ENCODE data around the gene SNX4.

The SNX4 gene

DNA sequence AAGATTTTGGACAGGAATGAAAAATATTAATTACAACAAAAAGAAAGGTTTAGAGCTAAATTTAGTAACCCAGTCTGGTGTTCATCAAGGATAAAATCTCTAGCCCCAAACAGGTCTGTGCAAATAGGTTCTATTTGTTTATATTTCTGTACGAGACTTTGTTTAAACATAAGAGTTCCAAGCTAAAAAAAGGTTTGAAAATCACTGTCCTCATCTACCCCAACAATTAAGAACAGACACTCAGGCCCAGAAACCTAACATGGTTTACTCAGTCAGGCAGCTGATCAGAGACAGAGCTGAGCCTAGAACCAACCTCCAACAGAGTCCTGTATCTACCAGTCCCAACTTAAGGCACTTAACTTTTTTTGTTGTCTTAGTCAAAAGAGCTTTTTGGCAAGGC lies 49.3 kb downstream of the SNX4 start:
- Histone ChIP-seq H3K79me2 (ENCODE audit: low read length) (no peaks in the 10 kb centered on the region), H3K9ac (ENCODE audit: low read length) (no peak overlapping the region), H3K36me3 (replicated peaks; ENCODE audit: insufficient read depth, low read length) (no peaks in the 10 kb centered on the region; the same call in 1 of the 2 replicates), H3K9me2 (replicated peaks; ENCODE audit: insufficient read depth, low read length) (no peaks in the 10 kb centered on the region), H3F3A (ENCODE audit: insufficient read depth, low read length) (no peaks in the 10 kb centered on the region), H3K4me1 (ENCODE audit: low read length) (no peaks in the 10 kb centered on the region), H3K4me3 (ENCODE audit: low read length) (no peak overlapping the region), H3K27ac (ENCODE audit: low read length) (no peak overlapping the region), H2AFZ (ENCODE audit: low read length) (no peak overlapping the region), H3K9me3 (replicated peaks; ENCODE audit: insufficient read depth, low read length) (no peaks in the 10 kb centered on the region), H4K20me1 (ENCODE audit: insufficient read depth, low read length) (no peaks in the 10 kb centered on the region), H3K4me2 (ENCODE audit: low read depth, low read length) (no peak overlapping the region), H3K27me3 (replicated peaks; ENCODE audit: insufficient read depth, low read length) (no peaks in the 10 kb centered on the region)
- TF ChIP-seq EZH2 (optimal IDR thresholded peaks at IDR 0.05; ENCODE audit: low read depth, low read length) (no peak), EZH2phosphoT487 (IDR thresholded peaks at IDR 0.05; ENCODE audit: low read length) (no peak), CTCF (IDR thresholded peaks at IDR 0.05; ENCODE audit: low read length) (no peak)
- DNase-seq: no peak

DNA sequence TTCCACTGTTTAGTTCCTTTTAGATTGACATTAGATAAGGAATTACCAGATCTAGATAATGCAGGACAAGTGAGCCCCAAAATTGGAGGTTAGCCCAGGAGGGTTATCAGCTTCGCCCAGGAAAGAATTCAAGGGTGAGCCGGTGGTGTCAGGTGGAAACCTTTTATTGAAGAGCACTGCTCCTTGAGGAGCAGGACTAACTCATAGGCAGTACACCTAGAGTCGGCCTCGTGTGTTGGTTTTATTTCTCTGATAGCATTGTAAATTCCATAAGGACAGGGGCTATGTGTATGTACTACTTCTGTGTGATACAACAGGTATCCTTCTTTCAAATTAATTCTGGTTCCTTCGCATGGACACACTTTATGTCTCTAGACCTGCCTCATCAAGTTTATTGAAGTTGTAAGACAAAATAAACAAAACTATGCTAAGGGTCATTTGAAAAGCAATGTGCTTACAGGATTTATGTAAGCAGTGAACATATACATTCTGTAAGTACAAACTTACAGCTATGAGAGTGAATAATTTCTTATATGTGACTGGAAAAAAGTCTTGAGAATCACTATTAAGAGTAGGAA lies 57.2 kb downstream of the SNX4 start:
- Histone ChIP-seq H3F3A (ENCODE audit: insufficient read depth, low read length) (no peaks in the 10 kb centered on the region), H3K79me2 (ENCODE audit: low read length) (no peaks in the 10 kb centered on the region), H3K4me3 (ENCODE audit: low read length) (no peak overlapping the region), H3K27me3 (replicated peaks; ENCODE audit: insufficient read depth, low read length) (no peaks in the 10 kb centered on the region), H4K20me1 (ENCODE audit: insufficient read depth, low read length) (no peaks in the 10 kb centered on the region), H3K9ac (ENCODE audit: low read length) (no peak overlapping the region), H3K4me1 (ENCODE audit: low read length) (no peaks in the 10 kb centered on the region), H3K4me2 (ENCODE audit: low read depth, low read length) (no peak overlapping the region), H3K9me2 (replicated peaks; ENCODE audit: insufficient read depth, low read length) (no peaks in the 10 kb centered on the region), H2AFZ (ENCODE audit: low read length) (no peak overlapping the region), H3K27ac (ENCODE audit: low read length) (no peak overlapping the region), H3K36me3 (replicated peaks; ENCODE audit: insufficient read depth, low read length) (no peaks in the 10 kb centered on the region), H3K9me3 (replicated peaks; ENCODE audit: insufficient read depth, low read length) (no peaks in the 10 kb centered on the region)
- DNase-seq: no peak
- TF ChIP-seq EZH2 (optimal IDR thresholded peaks at IDR 0.05; ENCODE audit: low read depth, low read length): no peak

DNA sequence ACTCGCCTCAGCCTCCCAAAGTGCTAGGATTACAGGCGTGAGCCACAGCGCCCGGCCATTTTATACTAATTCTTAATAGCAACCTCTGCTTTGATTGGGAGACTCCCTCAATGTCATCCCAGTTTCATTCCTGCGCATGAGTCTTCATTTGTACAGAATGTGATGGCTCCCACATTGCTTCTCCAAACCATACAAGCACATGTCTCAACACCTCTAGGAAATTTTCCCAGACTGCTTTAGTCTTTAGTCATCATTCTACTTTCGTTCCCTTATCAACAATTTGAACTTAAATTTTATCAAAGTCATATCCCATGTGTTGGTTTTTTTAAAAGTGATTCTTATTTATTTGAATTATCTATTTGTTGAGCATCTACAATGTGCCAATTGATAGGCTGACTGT lies 58.1 kb downstream of the SNX4 start:
- no peaks in the 10 kb centered on the region for H3K4me1 ChIP-seq (ENCODE audit: low read length)
- no peak overlapping the region for H3K27ac ChIP-seq (ENCODE audit: low read length)
- H3K9ac ChIP-seq (ENCODE audit: low read length): no peak overlapping the region
- TF ChIP-seq EZH2 (optimal IDR thresholded peaks at IDR 0.05; ENCODE audit: low read depth, low read length) (no peak), CTCF (IDR thresholded peaks at IDR 0.05; ENCODE audit: low read length) (no peak), EZH2phosphoT487 (IDR thresholded peaks at IDR 0.05; ENCODE audit: low read length) (no peak)
- H3F3A ChIP-seq (ENCODE audit: insufficient read depth, low read length): no peaks in the 10 kb centered on the region
- H3K9me3 ChIP-seq (replicated peaks; ENCODE audit: insufficient read depth, low read length): no peaks in the 10 kb centered on the region
- no peak overlapping the region for H3K4me2 ChIP-seq (ENCODE audit: low read depth, low read length)
- H3K79me2 ChIP-seq (ENCODE audit: low read length): no peaks in the 10 kb centered on the region
- H3K27me3 ChIP-seq (replicated peaks; ENCODE audit: insufficient read depth, low read length): no peaks in the 10 kb centered on the region
- H3K9me2 ChIP-seq (replicated peaks; ENCODE audit: insufficient read depth, low read length): no peaks in the 10 kb centered on the region
- no peak overlapping the region for H3K4me3 ChIP-seq (ENCODE audit: low read length)
- no peaks in the 10 kb centered on the region for H4K20me1 ChIP-seq (ENCODE audit: insufficient read depth, low read length)
- no peaks in the 10 kb centered on the region for H3K36me3 ChIP-seq (replicated peaks; ENCODE audit: insufficient read depth, low read length)
- no peak for DNase-seq
- no peak overlapping the region for H2AFZ ChIP-seq (ENCODE audit: low read length)

DNA sequence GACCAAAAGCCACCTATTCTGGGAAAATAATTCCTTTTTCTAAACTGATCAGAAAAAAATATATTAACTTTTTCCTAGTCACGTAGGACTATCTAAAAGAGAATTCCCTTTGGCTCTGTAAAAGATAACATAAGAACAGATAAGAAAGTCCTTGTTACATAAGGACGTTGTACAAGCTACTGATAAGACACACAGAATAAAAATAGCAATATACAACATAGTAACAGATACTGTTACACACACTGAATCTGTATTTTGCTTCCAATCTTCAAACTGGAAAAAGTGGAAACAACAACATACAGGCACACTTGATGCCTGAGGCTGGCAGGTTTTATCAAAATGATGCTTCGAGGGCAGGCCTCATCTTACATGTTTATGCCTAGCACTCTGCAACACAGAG lies 59.8 kb downstream of the SNX4 start:
- no peak overlapping the region for H3K9ac ChIP-seq (ENCODE audit: low read length)
- H3K27ac ChIP-seq (ENCODE audit: low read length): no peak overlapping the region
- no peaks in the 10 kb centered on the region for H3K36me3 ChIP-seq (replicated peaks; ENCODE audit: insufficient read depth, low read length)

More for the DNA sequence above, 59.8 kb downstream of the SNX4 start:
- no peaks in the 10 kb centered on the region for H3K27me3 ChIP-seq (replicated peaks; ENCODE audit: insufficient read depth, low read length)
- no peaks in the 10 kb centered on the region for H3K9me3 ChIP-seq (replicated peaks; ENCODE audit: insufficient read depth, low read length)
- no peak for DNase-seq
- no peak overlapping the region for H3K4me2 ChIP-seq (ENCODE audit: low read depth, low read length)
- H3F3A ChIP-seq (ENCODE audit: insufficient read depth, low read length): no peaks in the 10 kb centered on the region
- no peaks in the 10 kb centered on the region for H4K20me1 ChIP-seq (ENCODE audit: insufficient read depth, low read length)
- no peak overlapping the region for H2AFZ ChIP-seq (ENCODE audit: low read length)
- no peaks in the 10 kb centered on the region for H3K4me1 ChIP-seq (ENCODE audit: low read length)
- no peak for TF ChIP-seq CTCF (IDR thresholded peaks at IDR 0.05; ENCODE audit: low read length)
- TF ChIP-seq EZH2phosphoT487 (IDR thresholded peaks at IDR 0.05; ENCODE audit: low read length): no peak
- no peak for TF ChIP-seq EZH2 (optimal IDR thresholded peaks at IDR 0.05; ENCODE audit: low read depth, low read length)
- no peaks in the 10 kb centered on the region for H3K9me2 ChIP-seq (replicated peaks; ENCODE audit: insufficient read depth, low read length)
- H3K4me3 ChIP-seq (ENCODE audit: low read length): no peak overlapping the region
- no peaks in the 10 kb centered on the region for H3K79me2 ChIP-seq (ENCODE audit: low read length)

All from MM.1S (cell line).